A673 (cell line): ENCODE results near the gene TBC1D2.

Experiments
- EZH2 ChIP-seq: fragments of 200-600 bp; sonication (generic); IDR thresholded peaks from 2 replicates; pipeline ENCODE4 v1.6.1; 2017; ENCODE audit warnings: borderline replicate concordance, low read depth, mild to moderate bottlenecking, mixed read lengths, antibody characterized with exemption, low read length; ENCODE audit not compliant: poor library complexity, severe bottlenecking
- TF ChIP-seq, protein P1 (sequence below): fragments of 300-800, 200-600 bp; sonication (generic); conservative IDR thresholded peaks from 2 replicates; pipeline ENCODE4 v1.5.1; 2017; ENCODE audit warnings: low read depth, mild to moderate bottlenecking, antibody characterized with exemption, low read length, moderate library complexity, mixed read lengths

DNA sequence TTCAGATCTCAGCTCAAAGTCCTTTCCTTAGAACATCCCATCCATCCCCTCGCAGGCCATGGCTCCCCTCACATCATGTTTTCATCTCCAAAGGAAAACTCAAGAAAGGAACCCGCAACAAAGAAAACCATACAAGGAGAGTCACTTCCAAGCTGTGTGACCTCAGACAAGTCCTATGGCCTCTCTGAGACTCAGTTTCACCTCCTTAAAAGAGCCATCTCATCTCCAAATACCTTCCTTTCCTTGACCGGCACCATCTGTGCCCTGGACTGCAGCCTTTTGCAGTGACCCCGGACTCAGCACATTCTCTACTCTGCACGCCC is 73.7 kb downstream of the TBC1D2 start:
- TF ChIP-seq, protein P1, sequence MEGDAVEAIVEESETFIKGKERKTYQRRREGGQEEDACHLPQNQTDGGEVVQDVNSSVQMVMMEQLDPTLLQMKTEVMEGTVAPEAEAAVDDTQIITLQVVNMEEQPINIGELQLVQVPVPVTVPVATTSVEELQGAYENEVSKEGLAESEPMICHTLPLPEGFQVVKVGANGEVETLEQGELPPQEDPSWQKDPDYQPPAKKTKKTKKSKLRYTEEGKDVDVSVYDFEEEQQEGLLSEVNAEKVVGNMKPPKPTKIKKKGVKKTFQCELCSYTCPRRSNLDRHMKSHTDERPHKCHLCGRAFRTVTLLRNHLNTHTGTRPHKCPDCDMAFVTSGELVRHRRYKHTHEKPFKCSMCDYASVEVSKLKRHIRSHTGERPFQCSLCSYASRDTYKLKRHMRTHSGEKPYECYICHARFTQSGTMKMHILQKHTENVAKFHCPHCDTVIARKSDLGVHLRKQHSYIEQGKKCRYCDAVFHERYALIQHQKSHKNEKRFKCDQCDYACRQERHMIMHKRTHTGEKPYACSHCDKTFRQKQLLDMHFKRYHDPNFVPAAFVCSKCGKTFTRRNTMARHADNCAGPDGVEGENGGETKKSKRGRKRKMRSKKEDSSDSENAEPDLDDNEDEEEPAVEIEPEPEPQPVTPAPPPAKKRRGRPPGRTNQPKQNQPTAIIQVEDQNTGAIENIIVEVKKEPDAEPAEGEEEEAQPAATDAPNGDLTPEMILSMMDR: no peak
- TF ChIP-seq EZH2: no peak
